ENCODE data around the gene CHRDL2. TPM values are rescaled to one million over a fixed set of nuclear protein-coding genes. Genes with fewer than 3 reads are reported as not detected.
A peak's percentile ranks its signal among the peaks of the same experiment; 100 is the strongest.

CHRDL2 gene
- total RNA-seq, 4 donors from 2014 or later, result 2.2 to 20.9 (median 4.0) TPM

- Histone ChIP-seq H3K9me3 (no peaks in the 10 kb centered on the region), H3K27me3 (peaks cover 15% of the 10 kb centered on the region), H3K4me3 (peak overlapping the region; percentile 15 to 56 (median 30)), H3K4me1 (peaks cover 4 to 17% (median 13%) of the 10 kb centered on the region in 4 donors), H3K27ac (peak overlapping the region; percentile 39 to 60 (median 42)), H3K36me3 (no peaks in the 10 kb centered on the region)
- 8% methylated on average over 36 of the region's 59 CpGs; no CpG with 5 or more reads in 1 of the 2 donors for WGBS, 2 donors (ENCODE audit: low coverage in 1 of 2)
- in situ Hi-C loops (cut with MboI; ENCODE audit: low pct_ligation_motif_present in 1 of 4, low pct_unique_long_range_greater_than_20kb in 1 of 4, low sequenced_read_pairs in 3 of 4), result no loop called here
- intact Hi-C loops (cut with DNase I; ENCODE audit: low total_unique reads), result no loop called here
- peak; percentile 17 for DNase-seq
- peak; percentile 36 to 58 (median 52) for TF ChIP-seq CTCF (IDR thresholded peaks at IDR 0.05)
- no peak for TF ChIP-seq POLR2A (IDR thresholded peaks at IDR 0.05)
These were observed 47.9 kb downstream of the CHRDL2 start for GRCh38 chr11:74683279-74683871.

GRCh38 chr11:74682731-74683278, 48.4 kb downstream of the CHRDL2 start:
- H3K9me3 ChIP-seq, result no peaks in the 10 kb centered on the region
- in situ Hi-C loops (cut with MboI; ENCODE audit: low pct_ligation_motif_present in 1 of 4, low pct_unique_long_range_greater_than_20kb in 1 of 4, low sequenced_read_pairs in 3 of 4) (no loop called here), intact Hi-C loops (cut with DNase I; ENCODE audit: low total_unique reads) (no loop called here)
- H3K36me3 ChIP-seq, result no peaks in the 10 kb centered on the region
- peaks cover 15% of the 10 kb centered on the region for H3K27me3 ChIP-seq
- TF ChIP-seq CTCF (IDR thresholded peaks at IDR 0.05) (no peak), POLR2AphosphoS5 (IDR thresholded peaks at IDR 0.05) (no peak), POLR2A (IDR thresholded peaks at IDR 0.05) (no peak), EP300 (IDR thresholded peaks at IDR 0.05; ENCODE audit: low read depth) (no peak)
- peaks cover 4 to 17% (median 13%) of the 10 kb centered on the region in 4 donors for H3K4me1 ChIP-seq
- peak overlapping the region in 3 of 4 donors; percentile 26 to 56 (median 35) for H3K4me3 ChIP-seq
- H3K27ac ChIP-seq, result peak overlapping the region; percentile 39 to 60 (median 42)
- peak; percentile 0 for DNase-seq
- WGBS, 2 donors (ENCODE audit: low coverage in 1 of 2), result 85% methylated on average over 14 of the region's 14 CpGs; no CpG with 5 or more reads in 1 of the 2 donors

- Histone ChIP-seq H3K27ac (peak overlapping the region; percentile 39 to 60 (median 42)), H3K36me3 (no peaks in the 10 kb centered on the region), H3K27me3 (peaks cover 15% of the 10 kb centered on the region), H3K9me3 (no peaks in the 10 kb centered on the region), H3K4me3 (no peak overlapping the region), H3K4me1 (peaks cover 4 to 17% (median 13%) of the 10 kb centered on the region in 4 donors)
- DNase-seq, result peak; percentile 26
- 67 to 82% methylated on average over 1 to 11 of the region's 12 CpGs for WGBS, 2 donors (ENCODE audit: low coverage in 1 of 2)
- intact Hi-C loops (cut with DNase I; ENCODE audit: low total_unique reads) (no loop called here), in situ Hi-C loops (cut with MboI; ENCODE audit: low pct_ligation_motif_present in 1 of 4, low pct_unique_long_range_greater_than_20kb in 1 of 4, low sequenced_read_pairs in 3 of 4) (no loop called here)
- TF ChIP-seq CTCF (IDR thresholded peaks at IDR 0.05) (no peak), POLR2AphosphoS5 (IDR thresholded peaks at IDR 0.05) (no peak), POLR2A (IDR thresholded peaks at IDR 0.05) (no peak), EP300 (IDR thresholded peaks at IDR 0.05; ENCODE audit: low read depth) (no peak)
These were observed 49.3 kb downstream of the CHRDL2 start for GRCh38 chr11:74681686-74682651.
